RPMI8226 (cell line): ENCODE measurements around the gene KLB.
"Not testable (repeated sequence)": the region's sequence is repeated elsewhere in the genome, so short reads cannot be mapped to it uniquely, and the experiment has no call there.

Experiments used
- DNase-seq: peaks from one replicate; pipeline ENCODE4 v3.0.0-alpha.2; 2015

The KLB gene

DNA sequence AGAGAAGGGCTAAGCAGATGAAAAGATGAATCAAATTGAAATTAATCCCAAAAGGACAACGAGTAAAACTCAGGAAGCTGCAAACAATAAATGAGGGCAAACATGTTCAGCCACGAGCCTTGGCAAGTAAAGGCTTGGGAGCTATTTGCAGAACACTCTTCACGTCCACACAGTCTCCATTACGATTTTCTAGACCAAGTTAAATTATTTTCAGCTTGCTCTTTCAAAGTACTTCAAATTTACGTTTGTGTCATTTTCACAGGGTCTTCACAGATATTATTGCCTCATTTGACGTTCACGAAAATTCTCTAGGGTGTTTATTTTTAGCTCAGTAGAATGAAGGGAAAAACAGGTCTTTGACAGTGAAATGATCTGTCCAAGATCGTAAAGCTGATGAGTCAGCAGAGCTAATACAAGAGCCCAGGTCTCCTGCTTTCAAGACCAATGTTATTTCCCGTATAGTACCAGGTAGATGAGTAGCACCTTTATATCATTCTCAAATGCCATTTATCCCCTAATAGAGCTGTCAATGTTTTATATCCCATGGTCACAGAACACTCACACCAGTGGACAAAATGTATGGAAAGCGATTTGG lies 20.9 kb downstream of the KLB start:
- DNase-seq, result peak; percentile 31

DNA sequence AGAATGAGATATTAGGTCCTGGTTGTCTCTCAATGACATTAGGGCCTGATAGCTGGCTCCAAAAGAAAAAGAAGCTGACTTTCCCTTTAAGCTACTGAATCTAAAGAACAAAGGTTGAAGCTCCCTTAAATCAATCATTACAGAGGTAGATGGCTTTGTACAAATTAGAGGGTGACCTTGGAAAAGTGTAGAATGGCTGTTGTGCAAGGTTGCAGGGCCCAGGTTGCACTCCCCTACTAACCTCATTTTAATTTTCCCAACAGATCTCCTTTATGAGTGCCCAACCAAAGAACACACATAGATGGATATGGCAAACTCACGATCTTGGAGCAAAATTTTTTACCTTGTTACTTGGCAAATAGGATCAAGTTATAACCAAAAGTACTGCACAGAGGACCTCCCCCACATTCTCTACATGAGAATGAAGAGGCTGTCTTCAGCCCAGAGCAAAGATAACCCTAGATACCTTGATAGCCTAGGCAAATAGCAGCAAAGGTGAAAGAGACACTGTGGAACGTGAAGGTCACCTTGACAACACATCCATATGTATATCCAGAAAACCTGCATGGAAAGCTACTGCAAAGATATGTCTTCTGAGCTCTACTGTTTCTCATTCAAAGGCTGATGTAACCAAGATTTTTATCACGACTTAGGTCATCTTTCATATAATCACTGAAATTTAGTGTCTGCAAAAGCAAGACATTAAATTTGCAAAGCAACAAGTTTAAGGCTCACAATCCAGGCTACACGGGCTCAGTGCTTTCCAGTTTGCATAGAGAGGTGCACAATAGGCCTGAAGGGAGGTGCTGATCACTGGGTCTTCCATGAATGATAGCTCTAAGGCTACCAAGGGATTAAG lies 23.0 kb downstream of the KLB start:
- no peak for DNase-seq

DNA sequence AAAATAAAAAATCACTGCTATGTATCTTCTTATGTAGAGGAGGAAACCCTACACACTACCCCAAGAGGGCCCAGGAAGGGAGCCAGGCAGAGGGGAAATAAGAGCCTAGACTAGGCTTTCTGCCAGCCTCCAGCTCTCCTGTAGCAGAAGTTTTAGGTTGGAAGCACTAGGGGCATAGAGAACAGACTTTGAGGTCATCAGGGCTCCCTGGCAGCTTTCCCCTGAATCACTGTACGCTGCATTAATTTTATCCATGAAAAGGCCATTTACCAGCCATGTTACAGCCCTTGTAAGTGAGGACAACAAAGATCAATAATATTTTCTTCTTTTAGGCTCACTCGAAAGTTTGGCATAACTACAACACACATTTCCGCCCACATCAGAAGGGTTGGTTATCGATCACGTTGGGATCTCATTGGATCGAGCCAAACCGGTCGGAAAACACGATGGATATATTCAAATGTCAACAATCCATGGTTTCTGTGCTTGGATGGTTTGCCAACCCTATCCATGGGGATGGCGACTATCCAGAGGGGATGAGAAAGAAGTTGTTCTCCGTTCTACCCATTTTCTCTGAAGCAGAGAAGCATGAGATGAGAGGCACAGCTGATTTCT lies 27.3 kb downstream of the KLB start:
- no peak for DNase-seq

DNA sequence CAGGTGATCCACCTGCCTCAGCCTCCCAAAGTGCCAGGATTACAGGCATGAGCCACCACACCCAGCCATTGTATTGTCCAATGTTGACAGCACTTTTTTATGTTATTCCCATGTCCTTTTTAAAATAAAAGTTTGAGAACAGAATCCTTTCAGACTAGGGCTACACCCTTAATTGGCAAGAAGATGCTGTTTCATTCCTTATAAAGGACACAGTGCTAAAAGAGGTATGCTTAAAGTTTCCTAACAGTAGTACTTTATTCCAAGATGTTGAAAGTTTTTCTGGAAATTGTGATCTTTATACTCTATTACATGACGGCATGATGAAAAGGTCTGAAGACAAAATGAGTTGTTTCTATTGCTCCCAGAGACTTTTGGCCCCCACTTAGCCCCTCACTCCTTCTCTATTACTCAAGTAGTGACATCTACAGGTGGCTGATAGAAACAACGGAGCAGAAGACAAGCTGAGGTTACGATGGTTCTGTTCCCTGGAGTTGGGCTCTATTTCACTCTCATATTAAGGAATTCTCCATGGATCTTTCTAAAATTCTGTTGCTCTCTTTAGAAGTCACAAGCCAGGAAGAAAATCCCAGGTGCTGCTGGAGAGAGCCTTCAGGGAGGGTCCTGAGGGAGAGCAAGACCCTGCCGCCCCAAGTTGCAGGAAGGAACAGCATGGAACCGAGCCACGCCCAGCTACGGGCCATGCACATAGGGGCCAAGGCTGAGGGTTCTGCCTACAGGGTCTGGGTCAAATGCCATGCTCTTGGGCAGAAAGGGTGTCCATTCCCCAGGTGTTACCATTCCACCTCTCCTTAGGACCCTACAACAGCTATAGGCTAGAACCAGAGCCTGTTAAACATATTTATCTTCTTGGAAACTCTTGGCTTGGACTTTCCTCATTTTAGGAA lies 29.2 kb downstream of the KLB start:
- DNase-seq, result no peak

DNA sequence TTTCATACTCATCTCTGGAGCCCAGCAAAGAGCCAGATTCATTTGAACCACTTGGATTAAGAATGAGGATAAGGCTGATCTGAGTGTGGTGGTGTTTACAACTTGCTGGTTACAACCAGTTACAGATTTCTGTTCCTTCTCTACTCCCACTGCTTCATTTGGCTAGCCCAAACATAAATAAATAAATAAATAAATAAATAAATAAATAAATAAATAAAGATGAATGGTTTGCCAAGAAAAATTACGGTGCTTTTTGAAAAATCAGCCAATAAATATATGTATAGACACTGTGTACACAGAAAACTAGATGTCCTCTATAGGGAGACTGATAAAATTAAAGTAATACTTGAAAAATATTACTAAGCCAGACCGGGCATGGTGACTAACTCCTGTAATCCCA lies 34.9 kb downstream of the KLB start:
- DNase-seq, result no peak

DNA sequence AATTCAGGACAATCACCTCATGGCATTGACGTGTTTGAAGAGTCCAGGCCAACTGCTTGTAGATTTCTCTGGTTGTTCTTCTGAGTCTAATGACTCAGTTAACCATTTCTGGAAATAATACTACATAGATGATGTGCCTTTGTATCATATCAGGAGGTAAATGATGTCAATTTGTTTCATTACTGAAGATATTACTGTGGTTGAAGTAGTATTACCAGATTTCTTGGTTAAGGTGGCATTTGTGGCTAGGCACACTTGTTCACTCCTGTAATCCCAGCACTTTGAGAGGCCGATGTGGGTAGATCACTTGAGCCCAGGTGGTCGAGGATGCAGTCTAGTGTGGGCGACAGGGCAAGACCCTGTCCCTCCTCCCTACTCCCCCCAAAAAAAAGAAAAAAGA lies 36.3 kb downstream of the KLB start:
- DNase-seq, result no peak

DNA sequence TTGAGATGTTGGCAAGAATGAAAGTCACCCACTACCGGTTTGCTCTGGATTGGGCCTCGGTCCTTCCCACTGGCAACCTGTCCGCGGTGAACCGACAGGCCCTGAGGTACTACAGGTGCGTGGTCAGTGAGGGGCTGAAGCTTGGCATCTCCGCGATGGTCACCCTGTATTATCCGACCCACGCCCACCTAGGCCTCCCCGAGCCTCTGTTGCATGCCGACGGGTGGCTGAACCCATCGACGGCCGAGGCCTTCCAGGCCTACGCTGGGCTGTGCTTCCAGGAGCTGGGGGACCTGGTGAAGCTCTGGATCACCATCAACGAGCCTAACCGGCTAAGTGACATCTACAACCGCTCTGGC lies 39.7 kb downstream of the KLB start:
- DNase-seq, result no peak

DNA sequence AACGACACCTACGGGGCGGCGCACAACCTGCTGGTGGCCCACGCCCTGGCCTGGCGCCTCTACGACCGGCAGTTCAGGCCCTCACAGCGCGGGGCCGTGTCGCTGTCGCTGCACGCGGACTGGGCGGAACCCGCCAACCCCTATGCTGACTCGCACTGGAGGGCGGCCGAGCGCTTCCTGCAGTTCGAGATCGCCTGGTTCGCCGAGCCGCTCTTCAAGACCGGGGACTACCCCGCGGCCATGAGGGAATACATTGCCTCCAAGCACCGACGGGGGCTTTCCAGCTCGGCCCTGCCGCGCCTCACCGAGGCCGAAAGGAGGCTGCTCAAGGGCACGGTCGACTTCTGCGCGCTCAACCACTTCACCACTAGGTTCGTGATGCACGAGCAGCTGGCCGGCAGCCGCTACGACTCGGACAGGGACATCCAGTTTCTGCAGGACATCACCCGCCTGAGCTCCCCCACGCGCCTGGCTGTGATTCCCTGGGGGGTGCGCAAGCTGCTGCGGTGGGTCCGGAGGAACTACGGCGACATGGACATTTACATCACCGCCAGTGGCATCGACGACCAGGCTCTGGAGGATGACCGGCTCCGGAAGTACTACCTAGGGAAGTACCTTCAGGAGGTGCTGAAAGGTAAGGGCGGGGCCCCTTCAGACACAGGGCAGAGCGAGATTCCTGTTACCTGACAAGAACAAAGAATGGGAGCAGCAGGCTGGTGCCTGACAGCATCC lies 40.3 kb downstream of the KLB start:
- DNase-seq, result no peak

DNA sequence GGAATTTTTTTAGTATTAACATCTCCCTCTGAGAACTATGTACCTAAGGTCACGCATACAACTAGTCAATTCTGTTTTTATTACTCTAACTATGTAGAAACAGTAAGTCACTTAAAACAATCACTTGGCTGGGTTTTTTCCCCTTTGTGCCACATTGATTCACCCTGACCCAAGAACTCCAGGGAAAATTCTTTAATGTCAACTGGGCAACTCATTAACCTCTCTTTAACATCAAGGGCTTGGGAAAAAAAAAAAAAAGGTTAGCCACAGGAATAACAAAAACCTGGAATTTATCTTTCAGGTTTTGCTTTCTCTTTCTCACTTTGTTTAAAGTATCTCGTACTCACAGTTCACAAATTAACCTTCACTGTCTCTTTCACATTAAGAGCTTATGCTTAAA lies 43.9 kb downstream of the KLB start:
- DNase-seq, result no peak

DNA sequence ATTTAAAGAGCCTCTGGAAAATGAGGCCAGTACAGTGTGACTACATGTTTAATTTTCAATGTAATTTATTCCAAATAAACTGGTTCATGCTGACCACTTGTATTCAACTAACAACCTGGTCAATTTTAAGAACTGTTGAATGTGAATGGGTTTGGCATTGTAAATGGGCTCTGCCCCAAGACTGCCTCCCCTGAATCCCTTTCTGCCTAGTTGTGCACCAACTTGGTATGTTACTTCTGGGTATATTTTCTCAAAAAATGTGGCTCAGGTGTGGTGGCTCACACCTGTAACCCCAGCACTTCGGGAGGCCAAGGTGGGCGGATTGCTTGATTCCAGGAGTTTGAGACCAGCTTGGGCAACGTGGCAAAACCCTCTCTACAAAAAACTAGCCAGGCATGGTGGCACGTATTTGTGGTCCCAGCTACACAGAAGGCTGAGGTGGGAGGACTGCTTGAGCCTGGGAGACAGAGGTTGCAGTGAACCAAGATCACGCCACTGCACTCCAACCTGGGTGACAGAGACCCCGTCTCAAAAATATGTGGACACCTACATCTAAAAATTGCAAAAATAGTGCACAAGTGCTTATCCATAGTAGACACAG lies 44.8 kb downstream of the KLB start:
- DNase-seq, result no peak

DNA sequence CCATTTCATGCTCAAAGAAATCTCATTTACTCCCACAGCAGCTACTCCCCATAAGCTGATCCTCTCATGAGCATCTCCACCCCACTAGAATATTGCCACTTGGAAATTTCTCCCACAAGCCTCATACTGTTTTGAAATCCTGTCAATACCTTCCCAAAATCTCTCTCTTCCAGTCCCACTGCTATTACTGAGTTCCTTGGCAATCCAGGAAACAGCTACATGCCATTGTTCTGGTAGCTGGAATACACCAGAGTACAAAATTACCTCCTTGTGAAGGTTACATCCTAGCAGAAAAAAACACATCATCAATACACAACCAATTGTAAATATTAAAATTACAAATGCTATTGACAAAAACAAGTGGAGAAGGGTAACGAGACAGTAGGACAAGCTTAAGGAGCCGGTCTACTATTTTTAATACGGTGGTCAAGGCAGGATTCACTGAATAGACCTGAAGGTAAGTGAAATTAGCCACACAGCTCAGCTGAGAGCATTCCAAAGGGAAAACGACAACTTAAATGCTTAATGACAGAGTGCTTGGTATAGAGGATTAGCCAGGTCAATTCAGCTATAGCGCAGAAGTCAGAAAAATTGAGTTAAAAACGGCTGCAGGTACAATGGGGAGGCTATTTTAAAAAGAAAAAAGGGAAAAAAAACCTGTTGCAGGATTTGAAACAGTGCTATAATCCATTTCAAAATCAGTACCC lies 45.6 kb downstream of the KLB start:
- no peak for DNase-seq

DNA sequence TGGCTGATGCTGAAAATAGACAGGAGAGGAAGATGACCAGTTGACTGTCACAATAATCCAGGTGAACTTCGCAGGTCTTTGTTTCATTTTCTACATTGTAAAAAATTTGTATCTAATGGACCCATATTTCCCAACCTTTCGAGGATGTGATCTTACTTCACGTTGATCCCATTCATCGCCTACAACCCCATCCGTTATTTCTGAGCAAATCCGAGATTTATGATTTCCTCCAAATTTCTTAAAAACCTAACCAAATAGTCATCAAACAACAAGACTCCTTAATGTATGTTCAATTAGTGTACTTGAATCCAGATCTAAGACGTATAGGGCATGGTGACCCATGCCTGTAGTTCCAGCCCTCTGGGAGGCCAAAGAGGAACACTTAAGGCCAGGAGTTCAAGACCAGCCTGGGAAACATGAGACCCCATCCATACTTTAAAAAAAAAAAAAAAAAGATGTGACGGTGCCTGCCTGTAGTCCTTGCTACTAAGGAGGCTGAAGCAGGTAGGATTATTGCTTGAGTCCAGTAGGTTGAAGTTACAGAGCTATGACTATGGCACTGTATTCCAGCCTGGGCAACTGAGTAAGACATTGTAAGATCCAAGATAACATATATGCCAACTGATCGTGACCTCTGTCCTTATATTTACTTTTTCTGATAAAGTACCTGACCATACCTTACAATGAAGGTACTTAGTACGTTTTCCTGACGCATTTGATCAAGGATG lies 46.3 kb downstream of the KLB start:
- no peak for DNase-seq

DNA sequence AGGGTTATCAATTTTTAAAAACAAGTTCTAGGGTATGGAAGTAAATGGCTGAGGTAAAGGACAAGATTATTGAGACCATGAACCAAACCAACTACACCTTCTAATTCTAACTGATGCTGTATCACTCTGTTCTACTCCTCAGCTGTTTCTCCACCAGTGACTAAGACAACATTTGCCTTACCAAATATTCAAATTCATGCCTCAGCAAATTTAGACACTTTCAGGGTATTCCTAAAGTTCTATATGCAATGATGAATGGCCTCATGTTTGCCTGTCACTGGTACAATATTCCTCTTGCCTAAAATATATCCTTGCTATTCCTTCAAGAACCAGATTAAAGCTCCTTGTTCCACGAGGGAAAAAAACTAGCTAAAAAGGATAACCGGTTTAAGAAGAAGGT lies 47.0 kb downstream of the KLB start:
- DNase-seq, result no peak

DNA sequence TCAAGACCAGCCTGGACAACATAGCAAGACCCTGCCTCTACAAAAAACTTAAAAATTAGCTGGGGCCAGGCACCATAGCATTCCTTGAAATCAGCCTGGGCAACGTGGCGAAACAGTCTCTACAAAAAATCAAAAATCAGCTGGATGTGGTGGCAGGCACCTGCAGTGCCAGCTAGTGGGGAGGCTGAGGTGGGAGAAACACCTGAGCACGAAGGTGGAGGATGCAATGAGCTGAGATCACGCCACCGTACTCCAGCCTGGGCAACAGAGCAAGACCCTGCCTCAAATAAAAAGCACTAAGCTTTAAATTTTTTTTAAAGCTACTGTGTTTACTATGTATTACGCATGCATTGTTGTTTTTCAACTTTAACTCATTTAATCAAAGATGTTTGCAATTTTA lies 48.8 kb downstream of the KLB start:
- DNase-seq, result no peak

DNA sequence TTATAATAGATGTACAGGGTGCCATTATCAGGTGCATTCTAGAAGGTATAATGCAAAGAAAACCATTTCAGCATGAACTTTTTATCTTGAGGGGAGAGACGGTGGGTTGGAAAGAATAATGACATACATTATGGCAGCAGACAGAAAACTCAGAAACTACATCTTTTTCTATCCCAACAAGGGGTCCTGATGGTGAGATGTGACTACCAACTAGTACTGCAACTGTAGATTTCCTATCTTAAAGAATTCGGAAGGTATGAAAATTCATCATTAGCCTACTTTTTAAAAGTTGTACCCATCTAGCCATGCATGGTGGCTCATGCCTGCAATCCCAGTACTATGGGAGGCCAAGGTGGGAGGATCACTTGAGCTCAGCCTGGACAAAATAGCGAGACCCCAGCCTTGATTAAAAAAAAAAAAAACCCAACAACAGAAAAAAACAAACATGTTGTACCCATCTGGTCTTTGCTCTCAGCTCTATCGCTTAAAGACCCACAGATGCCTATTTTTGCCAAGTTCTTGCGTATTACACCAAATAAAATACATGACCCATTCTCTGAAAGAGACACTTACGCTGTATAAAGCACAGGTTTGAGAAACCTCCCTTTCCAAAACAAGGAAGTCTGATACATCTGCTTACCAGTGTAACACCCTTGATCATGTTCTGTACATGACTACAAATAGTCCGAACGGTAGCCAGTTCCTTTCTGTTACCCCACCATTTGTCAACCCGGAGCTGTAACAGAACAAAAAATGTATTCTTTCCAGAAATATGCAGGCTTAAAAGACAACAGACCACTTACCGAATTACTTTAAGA lies 50.4 kb downstream of the KLB start:
- DNase-seq, result no peak

DNA sequence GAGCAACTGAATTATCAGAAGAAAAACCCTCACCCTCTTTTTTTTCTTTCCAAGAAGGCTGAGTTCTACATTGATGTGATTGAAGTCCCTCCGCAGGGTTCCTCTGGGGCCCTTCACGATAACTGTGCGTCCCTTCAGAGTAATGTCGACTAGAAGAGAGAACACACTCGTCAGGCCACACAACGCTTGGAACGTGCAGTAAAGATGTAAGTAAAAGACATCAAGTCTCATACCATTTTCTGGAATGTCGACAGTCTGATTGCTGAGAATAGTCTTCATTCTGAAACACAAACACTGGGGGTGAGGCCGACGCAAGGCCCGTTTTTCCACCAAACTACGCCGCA lies 51.4 kb downstream of the KLB start:
- DNase-seq, result not testable (repeated sequence)

DNA sequence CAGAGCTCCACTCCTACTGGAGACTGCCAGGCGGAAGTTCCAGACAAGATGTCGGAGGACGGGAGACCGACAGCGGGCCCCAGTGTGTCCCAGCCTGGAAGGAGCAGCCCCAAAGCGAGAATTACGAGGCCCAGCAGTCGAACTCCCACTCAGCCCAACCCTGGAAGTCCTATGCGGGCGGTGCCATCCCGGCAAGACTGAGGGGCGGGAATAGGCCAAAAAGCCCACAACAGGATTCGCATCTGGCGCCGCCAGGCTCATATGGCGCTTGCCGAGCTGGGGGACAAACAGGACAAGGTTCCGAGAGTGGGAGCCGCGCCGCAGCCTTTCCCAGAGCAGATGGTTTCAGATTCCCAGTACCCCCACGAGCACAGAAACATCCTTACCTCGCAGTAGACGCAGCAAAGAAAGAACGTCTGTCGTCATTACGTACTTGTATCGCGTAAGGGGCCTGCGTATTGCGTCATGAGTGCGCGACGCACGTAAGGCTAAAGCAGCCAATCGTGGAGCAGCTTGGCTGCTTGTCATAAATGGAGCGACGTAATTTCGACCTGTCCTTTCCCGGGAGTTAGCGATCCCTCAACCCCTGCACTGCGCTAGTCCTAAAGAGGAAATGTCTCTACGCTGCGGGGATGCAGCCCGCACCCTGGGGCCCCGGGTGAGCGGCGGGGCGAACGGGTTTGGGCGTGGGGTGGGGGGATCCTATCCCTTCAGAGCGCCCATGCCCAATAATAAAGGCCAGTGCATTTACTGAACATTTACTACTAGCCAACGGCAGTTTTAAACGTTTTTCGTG lies 52.0 kb downstream of the KLB start, which contains the start of the genes LIAS and RPL9:
Gene LIAS (plus strand): TSS at position 552 of the 796 bp plus-strand sequence. CDS start 62 bp downstream, at position 614.
Gene RPL9 (minus strand): TSS at position 418 of the 796 bp plus-strand sequence. CDS start 483 bp downstream, outside the sequence.
- peak; percentile 96 for DNase-seq

DNA sequence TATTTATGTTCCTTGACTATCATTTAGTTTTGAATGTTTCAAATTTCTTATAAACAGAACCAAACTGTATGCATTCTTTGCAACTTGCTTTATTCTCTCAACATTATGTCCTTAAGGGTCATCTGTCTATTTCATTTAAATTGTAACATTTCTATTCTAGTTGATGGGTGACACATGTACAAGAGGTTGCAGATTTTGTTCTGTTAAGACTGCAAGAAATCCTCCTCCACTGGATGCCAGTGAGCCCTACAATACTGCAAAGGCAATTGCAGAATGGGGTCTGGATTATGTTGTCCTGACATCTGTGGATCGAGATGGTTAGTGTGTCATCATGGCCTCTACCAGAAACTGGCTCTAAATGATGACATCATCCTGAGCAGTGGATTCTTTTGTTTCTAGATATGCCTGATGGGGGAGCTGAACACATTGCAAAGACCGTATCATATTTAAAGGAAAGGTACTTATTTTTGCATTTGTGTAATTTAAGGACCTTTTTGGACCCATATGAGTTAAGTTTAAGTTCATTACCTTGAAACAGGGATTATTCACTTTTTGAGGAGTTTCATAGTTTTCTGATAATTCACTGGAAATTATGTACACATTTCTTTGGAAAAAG lies 58.3 kb downstream of the KLB start:
- DNase-seq, result peak; percentile 10
